H1 (cell line): Measurements from ENCODE around the gene LARP4.
"Not testable (repeated sequence)": the region's sequence is repeated elsewhere in the genome, so short reads cannot be mapped to it uniquely, and the experiment has no call there.

Experiments used
- CTCF ChIP-seq, 3 experiments: IDR thresholded peaks; 1 replicate in 2 of 3; 2 replicates in 1 of 3; pipeline versions ENCODE4 v1.5.1 to v1.6.1; 2011; ENCODE audit warnings: low read length in 3 of 3, mild to moderate bottlenecking in 3 of 3, inconsistent platforms in 2 of 3, low read depth in 1 of 3, moderate library complexity in 1 of 3; ENCODE audit not compliant: insufficient read depth in 1 of 3; ENCODE audit errors: control extremely low read depth in 1 of 3
- EP300 ChIP-seq, 2 experiments: IDR thresholded peaks; 1 replicate in 1 of 2; 2 replicates in 1 of 2; pipeline ENCODE4 v1.6.1; 2011 to 2012; ENCODE audit warnings: low read depth in 2 of 2, low read length in 2 of 2, mild to moderate bottlenecking in 2 of 2, borderline replicate concordance in 1 of 2, inconsistent platforms in 1 of 2, moderate library complexity in 1 of 2
- JUND ChIP-seq: IDR thresholded peaks from 2 replicates; pipeline ENCODE4 v1.6.1; 2011; ENCODE audit warnings: mild to moderate bottlenecking, improper control_type of control experiment, low read length
- POLR2A ChIP-seq, 2 experiments: IDR thresholded peaks; 1 replicate in 1 of 2; 2 replicates in 1 of 2; pipeline ENCODE4 v1.6.1; 2011; ENCODE audit warnings: low read depth in 2 of 2, low read length in 2 of 2, mild to moderate bottlenecking in 2 of 2; ENCODE audit errors: control extremely low read depth in 1 of 2
- SUZ12 ChIP-seq: fragments of 200-600 bp; sonication (generic); IDR thresholded peaks from 2 replicates; pipeline ENCODE4 v1.6.1; 2012; ENCODE audit warnings: mild to moderate bottlenecking, inconsistent platforms, low read length, moderate library complexity, mixed read lengths
- TAF1 ChIP-seq: IDR thresholded peaks from 2 replicates; pipeline ENCODE4 v1.6.1; 2011; ENCODE audit warnings: mild to moderate bottlenecking, low read depth, low read length

DNA sequence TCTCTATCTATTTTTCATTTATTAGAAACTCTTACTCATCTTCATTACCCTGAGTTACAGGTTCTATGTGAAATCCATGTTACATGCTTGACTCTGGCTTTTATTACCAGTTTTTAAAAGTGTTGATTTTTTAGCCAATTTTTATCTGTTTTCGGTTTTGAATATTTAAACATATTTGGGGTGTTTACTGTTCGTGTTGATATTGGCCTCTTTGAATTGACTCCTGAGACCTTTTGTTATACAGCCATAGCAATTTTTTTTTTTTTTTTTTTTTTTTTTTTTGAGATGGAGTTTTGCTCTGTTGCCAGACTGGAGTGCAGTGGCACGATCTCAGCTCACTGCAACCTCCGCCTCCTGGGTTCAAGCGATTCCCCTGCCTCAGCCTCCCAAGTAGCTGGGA lies 49.0 kb downstream of the LARP4 start:
- not testable (repeated sequence) for TF ChIP-seq CTCF (IDR thresholded peaks at IDR 0.05; ENCODE audit: control extremely low read depth in 1 of 3, insufficient read depth in 1 of 3, low read depth in 1 of 3, low read length in 3 of 3); SUZ12; JUND; POLR2A (IDR thresholded peaks at IDR 0.05; ENCODE audit: control extremely low read depth in 1 of 2, low read depth in 2 of 2, low read length in 2 of 2); TAF1; EP300 (IDR thresholded peaks at IDR 0.05; ENCODE audit: borderline replicate concordance in 1 of 2, low read depth in 2 of 2, low read length in 2 of 2)
